Fibroblast of skin of right quadriceps (primary cell): ENCODE results near the gene MPG.
A peak's percentile ranks its signal among the peaks of the same experiment; 100 is the strongest.

Experiments used
- DNase-seq: peaks from one replicate; pipeline ENCODE4 v3.0.0-alpha.2; 2013

MPG gene

GRCh38 chr16:85865-86264, 7.8 kb downstream of the MPG start:
- no peak for DNase-seq

- DNase-seq = no peak
Observed at GRCh38 chr16:86483-86952, 8.5 kb downstream of the MPG start.

- no peak for DNase-seq
Observed at GRCh38 chr16:88613-89012, 10.6 kb downstream of the MPG start.

- DNase-seq = no peak
Observed at GRCh38 chr16:89391-90302, 11.6 kb downstream of the MPG start.

- no peak for DNase-seq
Observed at GRCh38 chr16:91484-91883, 13.5 kb downstream of the MPG start.

GRCh38 chr16:92431-93339, 14.7 kb downstream of the MPG start:
- DNase-seq = no peak

GRCh38 chr16:94918-95265, 16.9 kb downstream of the MPG start:
- DNase-seq = no peak

- peak; percentile 80 for DNase-seq
Observed at GRCh38 chr16:96935-97381, 18.9 kb downstream of the MPG start.

GRCh38 chr16:97822-98221, 19.8 kb downstream of the MPG start:
- no peak for DNase-seq

- no peak for DNase-seq
Observed at GRCh38 chr16:100989-101388, 23.0 kb downstream of the MPG start.

- no peak for DNase-seq
Observed at GRCh38 chr16:101586-101985, 23.6 kb downstream of the MPG start.

GRCh38 chr16:102060-102855, 24.2 kb downstream of the MPG start:
- no peak for DNase-seq

GRCh38 chr16:104355-104754, 26.3 kb downstream of the MPG start:
- no peak for DNase-seq

GRCh38 chr16:104928-105327, 26.9 kb downstream of the MPG start:
- no peak for DNase-seq

GRCh38 chr16:105521-105920, 27.5 kb downstream of the MPG start:
- DNase-seq = no peak

GRCh38 chr16:106623-107324, 28.7 kb downstream of the MPG start:
- peak; percentile 73 for DNase-seq

GRCh38 chr16:112153-112840, 34.3 kb downstream of the MPG start:
- no peak for DNase-seq

- DNase-seq = no peak
Observed at GRCh38 chr16:114327-114726, 36.3 kb downstream of the MPG start.

- no peak for DNase-seq
Observed at GRCh38 chr16:116015-116414, 38.0 kb downstream of the MPG start.

- peak; percentile 49 for DNase-seq
Observed at GRCh38 chr16:117379-118365, 39.6 kb downstream of the MPG start.
